ENCODE results near the gene LRRC31.
A peak's percentile ranks its signal among the peaks of the same experiment; 100 is the strongest.

Gene LRRC31

GRCh38 chr3:169813278-169813677, 56.5 kb downstream of the LRRC31 start:
- no peak for DNase-seq (ENCODE audit: low spot score)

- DNase-seq (ENCODE audit: low spot score), result peak; percentile 58
Measured at GRCh38 chr3:169812332-169813235, 57.2 kb downstream of the LRRC31 start, which contains the start of the genes LRRC34 and LRRIQ4. Gene LRRC34 (minus strand): TSS chr3:169812904. CDS start chr3:169812548, 356 bp downstream. Gene LRRIQ4 (plus strand): TSS chr3:169812870. CDS start chr3:169821922, 9,052 bp downstream.

DNA sequence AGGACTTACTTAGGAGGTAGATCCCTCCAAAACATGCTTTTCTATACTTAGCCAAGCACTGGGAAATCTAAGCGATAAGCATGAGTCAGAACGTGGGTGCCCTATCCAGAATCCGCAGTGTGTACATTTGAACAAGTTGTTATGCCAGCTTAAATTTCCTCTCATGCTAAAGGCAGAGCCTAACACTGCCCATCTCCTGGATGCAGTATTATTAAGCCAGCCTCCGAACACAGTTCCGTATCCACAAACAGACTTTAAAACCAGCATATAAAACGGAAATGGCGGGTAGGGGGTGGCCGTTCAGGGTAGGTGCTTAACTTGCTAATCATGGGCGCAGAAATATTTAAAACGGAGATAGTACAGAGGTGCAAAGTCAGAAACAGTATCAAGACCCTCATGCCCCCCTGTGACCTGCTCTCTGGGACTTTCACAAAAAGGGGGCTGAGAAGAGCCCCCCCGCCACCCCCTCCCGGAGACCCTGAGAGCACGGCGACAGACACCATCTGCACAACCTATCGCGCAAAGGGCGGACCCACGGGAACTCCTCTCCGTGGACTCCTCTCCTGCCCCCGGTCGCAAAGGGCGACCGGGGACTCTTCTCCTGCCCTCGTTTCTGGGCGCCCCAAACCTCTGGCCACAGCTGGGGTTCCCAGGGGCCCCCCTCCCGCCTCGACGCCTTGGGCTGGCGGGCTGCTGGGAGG, 58.0 kb downstream of the LRRC31 start:
- peak; percentile 18 for DNase-seq (ENCODE audit: low spot score)

GRCh38 chr3:169809230-169809795, 60.4 kb downstream of the LRRC31 start:
- no peak for DNase-seq (ENCODE audit: low spot score)

GRCh38 chr3:169804681-169805080, 65.1 kb downstream of the LRRC31 start:
- DNase-seq (ENCODE audit: low spot score), result no peak

DNA sequence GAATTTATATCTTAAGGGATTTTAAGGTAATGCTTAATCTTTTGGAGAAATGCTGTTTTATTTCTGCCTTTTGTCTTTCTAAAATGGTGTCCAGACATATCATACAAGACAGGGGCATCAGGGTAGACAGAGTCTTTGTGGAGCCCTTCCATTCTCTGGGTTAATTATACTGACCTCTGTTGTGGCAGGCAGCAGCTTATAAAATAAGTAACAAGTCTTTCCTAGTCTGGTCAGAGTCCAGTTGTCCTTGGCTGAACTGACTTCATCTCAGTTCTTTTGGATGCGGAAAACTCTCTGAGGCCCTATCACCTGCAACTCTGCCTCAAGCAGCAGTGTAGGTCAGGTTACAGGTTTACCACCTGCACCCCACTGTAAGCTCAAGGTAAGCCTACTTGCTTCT, 77.4 kb downstream of the LRRC31 start:
- DNase-seq (ENCODE audit: low spot score), result no peak

- DNase-seq (ENCODE audit: low spot score), result no peak
Measured at GRCh38 chr3:169790687-169791429, 78.9 kb downstream of the LRRC31 start.

GRCh38 chr3:169790219-169790618, 79.5 kb downstream of the LRRC31 start:
- DNase-seq (ENCODE audit: low spot score), result no peak

All from kidney capillary endothelial cell (primary cell).